SK-MEL-5 (cell line): ENCODE measurements around the gene CMAS. TPM values are rescaled to one million over a fixed set of nuclear protein-coding genes. Genes with fewer than 3 reads are reported as not detected.
"Not testable (repeated sequence)": the region's sequence is repeated elsewhere in the genome, so short reads cannot be mapped to it uniquely, and the experiment has no call there.

ENCODE experiments used
- DNase-seq: peaks from one replicate; pipeline ENCODE4 v3.0.0-alpha.2; 2016; ENCODE audit warnings: low read depth, low spot score
- in situ Hi-C: cut with HindIII; loops from 2 replicates; pipeline ENCODE4 v1.10.0; 2016; ENCODE audit warnings: low sequenced_read_pairs, high pct_unique_total_duplicates, low pct_unique_long_range_greater_than_20kb
- polyA plus RNA-seq, 2 experiments: library from polyadenylated mRNA; depleted of rRNA; stranded (reverse); fragments of >200 nt; gene quantifications; 2 replicates each; pipeline ENCODE4 v1.2.3, GENCODE V29; 2015
- total RNA-seq: library from RNA; depleted of rRNA; stranded (reverse); fragments of >200 nt; shearing (Covaris generic); gene quantifications from 2 replicates; pipeline ENCODE4 v1.2.3, GENCODE V29; 2014; rRNA removed

CMAS gene
- 33.4 and 38.5 TPM in 2 replicates for total RNA-seq
- polyA plus RNA-seq (2015; cell fraction: cytosol; rRNA removed) = 45.8 and 53.4 TPM in 2 replicates
- 16.1 and 23.3 TPM in 2 replicates for polyA plus RNA-seq (2015; cell fraction: nucleus; rRNA removed)

- DNase-seq = peak; percentile 72
- in situ Hi-C loops = no loop called here
Observed at GRCh38 chr12:22046090-22046967, at the start of gene CMAS. TSS of gene CMAS (plus strand) at chr12:22046218. CDS start at chr12:22046304, 86 bp downstream.

GRCh38 chr12:21998295-21998694 is 47.7 kb upstream of the CMAS start:
- in situ Hi-C loops = no loop called here
- DNase-seq = no peak

GRCh38 chr12:21998782-21999181 is 47.2 kb upstream of the CMAS start:
- DNase-seq = no peak
- in situ Hi-C loops = no loop called here

GRCh38 chr12:22002430-22002829 is 43.6 kb upstream of the CMAS start:
- no peak for DNase-seq
- in situ Hi-C loops = no loop called here

- in situ Hi-C loops, DNase-seq: not testable (repeated sequence)
Observed at GRCh38 chr12:22007794-22008193, 38.2 kb upstream of the CMAS start.

- in situ Hi-C loops = no loop called here
- no peak for DNase-seq
Observed at GRCh38 chr12:22008196-22008595, 37.8 kb upstream of the CMAS start.

- in situ Hi-C loops = no loop called here
- no peak for DNase-seq
Observed at GRCh38 chr12:22014041-22014782, 31.8 kb upstream of the CMAS start.

- in situ Hi-C loops = no loop called here
Observed at GRCh38 chr12:22014783-22015144, 31.3 kb upstream of the CMAS start.

GRCh38 chr12:22016982-22017381 is 29.0 kb upstream of the CMAS start:
- DNase-seq = no peak
- in situ Hi-C loops = no loop called here

More at GRCh38 chr12:22014783-22015144, 31.3 kb upstream of the CMAS start:
- peak; percentile 51 for DNase-seq

GRCh38 chr12:22018860-22019259 is 27.2 kb upstream of the CMAS start:
- in situ Hi-C loops = no loop called here
- peak; percentile 35 for DNase-seq

GRCh38 chr12:22023489-22023888 is 22.5 kb upstream of the CMAS start:
- in situ Hi-C loops, DNase-seq: not testable (repeated sequence)

- DNase-seq = peak; percentile 45
- in situ Hi-C loops = no loop called here
Observed at GRCh38 chr12:22029491-22029890, 16.5 kb upstream of the CMAS start.

- no peak for DNase-seq
- in situ Hi-C loops = no loop called here
Observed at GRCh38 chr12:22029991-22030390, 16.0 kb upstream of the CMAS start.

GRCh38 chr12:22032732-22033131 is 13.3 kb upstream of the CMAS start:
- no peak for DNase-seq
- in situ Hi-C loops = no loop called here

- in situ Hi-C loops = no loop called here
Observed at GRCh38 chr12:22034709-22035506, 11.1 kb upstream of the CMAS start.

GRCh38 chr12:22037947-22038346 is 8.1 kb upstream of the CMAS start:
- DNase-seq = no peak

More at GRCh38 chr12:22034709-22035506, 11.1 kb upstream of the CMAS start:
- no peak for DNase-seq

GRCh38 chr12:22038734-22039133 is 7.3 kb upstream of the CMAS start:
- DNase-seq = no peak
- in situ Hi-C loops = no loop called here

More at GRCh38 chr12:22037947-22038346, 8.1 kb upstream of the CMAS start:
- in situ Hi-C loops = no loop called here

GRCh38 chr12:22039361-22039760 is 6.7 kb upstream of the CMAS start:
- DNase-seq = no peak
- in situ Hi-C loops = no loop called here
